Progenitor cell of endocrine pancreas (in vitro differentiated cells): ENCODE results near the gene RETREG1. TPM values are rescaled to one million over a fixed set of nuclear protein-coding genes. Genes with fewer than 3 reads are reported as not detected.

Source experiments
- DNase-seq: peaks from one replicate; pipeline ENCODE4 v3.0.0; 2021; ENCODE audit warnings: low spot score; ENCODE audit not compliant: unreplicated experiment
- H3K27ac Mint-ChIP-seq: 2 replicates; pipeline ENCODE4 v1.8.0; 2021; ENCODE audit warnings: mild to moderate bottlenecking, moderate library complexity, mixed read lengths
- H3K27me3 Mint-ChIP-seq: 2 replicates; pipeline ENCODE4 v1.8.0; 2021; ENCODE audit warnings: mixed read lengths
- H3K36me3 Mint-ChIP-seq: 2 replicates; pipeline ENCODE4 v1.8.0; 2022; ENCODE audit warnings: mixed read lengths; ENCODE audit not compliant: insufficient read depth
- H3K4me1 Mint-ChIP-seq: 2 replicates; pipeline ENCODE4 v1.8.0; 2021; ENCODE audit warnings: low read depth, mixed read lengths
- H3K4me3 Mint-ChIP-seq: 2 replicates; pipeline ENCODE4 v1.8.0; 2021; ENCODE audit warnings: low read depth, mild to moderate bottlenecking, moderate library complexity, mixed read lengths
- H3K9me3 Mint-ChIP-seq: 2 replicates; pipeline ENCODE4 v1.8.0; 2021; ENCODE audit warnings: low read depth, mixed read lengths
- total RNA-seq: library from RNA; stranded (reverse); gene quantifications from 2 replicates; pipeline ENCODE4 v1.2.1, GENCODE V29; 2021
- TF ChIP-seq, protein P1 (sequence below): fragments of 200-600 bp; sonication (generic); IDR thresholded peaks from one replicate; pipeline ENCODE4 v1.5.0; 2021; ENCODE audit warnings: antibody characterized with exemption, mild to moderate bottlenecking; ENCODE audit not compliant: unreplicated experiment

The RETREG1 gene
- total RNA-seq, 1 donor from 2014 or later = 8.0 TPM

DNA sequence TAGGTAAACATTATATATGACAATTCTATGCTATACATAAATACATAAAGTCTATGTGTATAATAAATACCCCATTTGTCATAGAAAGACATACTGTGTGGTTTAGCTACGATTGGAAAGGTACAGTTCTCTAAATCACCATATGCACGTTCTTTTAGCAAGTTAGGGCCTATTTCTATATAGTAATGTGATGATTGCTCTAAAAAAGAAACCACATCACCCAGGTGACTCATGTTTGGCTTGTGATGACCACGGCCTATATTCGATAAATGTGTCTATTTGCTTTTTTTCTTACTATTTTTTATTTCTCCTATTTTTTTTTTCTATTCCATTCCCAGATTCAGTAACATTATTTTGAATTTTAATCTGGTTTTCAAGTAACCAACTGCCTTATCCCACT lies 34.7 kb downstream of the RETREG1 start:
- peaks cover 2% of the 10 kb centered on the region for H3K9me3 Mint-ChIP-seq
- H3K27me3 Mint-ChIP-seq = peaks cover 10% of the 10 kb centered on the region
- H3K36me3 Mint-ChIP-seq = no peaks in the 10 kb centered on the region
- no peak overlapping the region for H3K4me3 Mint-ChIP-seq
- no peak for DNase-seq
- no peak overlapping the region for H3K27ac Mint-ChIP-seq
- TF ChIP-seq, protein P1, sequence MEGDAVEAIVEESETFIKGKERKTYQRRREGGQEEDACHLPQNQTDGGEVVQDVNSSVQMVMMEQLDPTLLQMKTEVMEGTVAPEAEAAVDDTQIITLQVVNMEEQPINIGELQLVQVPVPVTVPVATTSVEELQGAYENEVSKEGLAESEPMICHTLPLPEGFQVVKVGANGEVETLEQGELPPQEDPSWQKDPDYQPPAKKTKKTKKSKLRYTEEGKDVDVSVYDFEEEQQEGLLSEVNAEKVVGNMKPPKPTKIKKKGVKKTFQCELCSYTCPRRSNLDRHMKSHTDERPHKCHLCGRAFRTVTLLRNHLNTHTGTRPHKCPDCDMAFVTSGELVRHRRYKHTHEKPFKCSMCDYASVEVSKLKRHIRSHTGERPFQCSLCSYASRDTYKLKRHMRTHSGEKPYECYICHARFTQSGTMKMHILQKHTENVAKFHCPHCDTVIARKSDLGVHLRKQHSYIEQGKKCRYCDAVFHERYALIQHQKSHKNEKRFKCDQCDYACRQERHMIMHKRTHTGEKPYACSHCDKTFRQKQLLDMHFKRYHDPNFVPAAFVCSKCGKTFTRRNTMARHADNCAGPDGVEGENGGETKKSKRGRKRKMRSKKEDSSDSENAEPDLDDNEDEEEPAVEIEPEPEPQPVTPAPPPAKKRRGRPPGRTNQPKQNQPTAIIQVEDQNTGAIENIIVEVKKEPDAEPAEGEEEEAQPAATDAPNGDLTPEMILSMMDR = no peak
- peaks cover 17% of the 10 kb centered on the region for H3K4me1 Mint-ChIP-seq

DNA sequence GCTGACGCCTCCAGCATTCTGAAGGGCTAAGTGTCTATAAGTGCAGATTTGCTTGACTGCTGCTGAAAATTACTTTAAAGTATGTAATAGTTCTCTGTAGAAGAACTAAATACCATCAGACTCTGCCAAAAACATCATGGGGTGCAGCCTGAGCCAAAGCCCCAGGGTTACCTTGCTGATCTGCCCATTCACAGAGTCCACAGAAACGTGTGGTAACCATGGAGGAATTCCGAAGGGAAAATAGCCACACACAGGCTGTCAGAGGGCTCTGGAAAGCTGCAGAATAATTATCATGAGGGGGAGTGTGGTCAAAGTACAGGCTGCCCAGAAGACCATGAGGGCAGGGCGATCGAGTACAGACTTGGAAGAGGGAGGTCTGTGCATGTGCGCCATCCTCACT lies 36.4 kb downstream of the RETREG1 start:
- TF ChIP-seq, protein P1 = no peak

DNA sequence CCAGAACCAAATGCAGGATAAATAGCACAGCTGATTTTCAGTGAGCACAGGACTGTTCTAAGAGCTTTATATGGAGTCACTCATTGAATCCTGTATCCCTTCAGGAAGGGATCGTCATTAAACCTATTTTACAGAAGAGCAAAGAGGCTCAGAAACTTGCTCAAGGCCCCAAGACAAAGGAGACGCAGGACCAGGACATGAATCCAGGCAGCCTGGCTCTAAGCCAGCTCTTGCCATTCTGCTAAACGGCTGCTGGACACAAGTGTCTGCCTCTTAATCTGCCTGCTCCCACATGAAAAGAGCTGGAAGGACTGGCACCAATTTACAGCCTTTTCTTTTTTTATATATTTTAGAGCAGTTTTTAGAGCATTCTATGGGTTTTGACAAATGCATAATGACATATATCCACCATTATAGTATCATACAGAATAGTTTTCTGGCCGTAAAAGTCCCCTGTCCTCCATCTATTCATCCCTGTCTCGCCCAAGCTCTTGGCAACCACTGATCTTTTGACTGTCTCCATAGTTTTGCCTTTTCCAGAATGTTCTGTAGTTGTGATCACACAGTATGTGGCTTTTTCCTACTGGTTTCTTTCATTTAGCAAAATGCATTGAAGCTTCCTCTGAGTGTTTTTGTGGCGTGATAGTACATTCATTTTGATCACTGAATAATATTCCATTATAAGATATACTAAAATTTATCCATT lies 37.5 kb downstream of the RETREG1 start:
- DNase-seq = no peak
- Mint-ChIP-seq H3K4me1 (peaks cover 19% of the 10 kb centered on the region), H3K9me3 (no peaks in the 10 kb centered on the region), H3K27ac (no peak overlapping the region), H3K36me3 (no peaks in the 10 kb centered on the region), H3K4me3 (no peak overlapping the region), H3K27me3 (peaks cover 13% of the 10 kb centered on the region)
- TF ChIP-seq, protein P1 = no peak

More for the DNA sequence above, 36.4 kb downstream of the RETREG1 start:
- Mint-ChIP-seq H3K4me3 (no peak overlapping the region), H3K27me3 (peaks cover 10% of the 10 kb centered on the region), H3K36me3 (no peaks in the 10 kb centered on the region), H3K27ac (no peak overlapping the region), H3K9me3 (no peaks in the 10 kb centered on the region), H3K4me1 (peaks cover 17% of the 10 kb centered on the region)
- no peak for DNase-seq

DNA sequence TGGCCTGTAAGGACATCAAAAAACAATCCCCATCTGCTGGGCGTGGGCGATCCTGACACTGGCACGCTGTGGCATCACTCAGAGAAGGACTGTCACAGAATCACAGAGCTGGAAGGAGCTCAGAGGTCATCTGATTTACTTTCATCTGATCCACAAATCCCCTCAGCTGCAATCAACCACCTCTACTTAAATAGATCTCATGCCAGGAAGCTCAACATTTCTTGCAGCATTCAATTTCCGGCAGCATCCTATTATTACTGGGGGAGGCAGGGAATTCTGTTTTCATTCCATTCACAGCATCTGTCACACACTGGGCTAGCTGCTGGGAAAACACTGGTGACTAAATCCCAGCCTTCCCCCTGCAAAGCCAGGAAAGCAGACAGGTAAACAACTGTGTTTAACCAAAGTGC lies 38.3 kb downstream of the RETREG1 start:
- Mint-ChIP-seq H3K4me1 (peaks cover 24% of the 10 kb centered on the region), H3K9me3 (no peaks in the 10 kb centered on the region), H3K36me3 (no peaks in the 10 kb centered on the region), H3K4me3 (no peak overlapping the region), H3K27me3 (peaks cover 13% of the 10 kb centered on the region), H3K27ac (no peak overlapping the region)
- DNase-seq = no peak
- TF ChIP-seq, protein P1 = no peak

DNA sequence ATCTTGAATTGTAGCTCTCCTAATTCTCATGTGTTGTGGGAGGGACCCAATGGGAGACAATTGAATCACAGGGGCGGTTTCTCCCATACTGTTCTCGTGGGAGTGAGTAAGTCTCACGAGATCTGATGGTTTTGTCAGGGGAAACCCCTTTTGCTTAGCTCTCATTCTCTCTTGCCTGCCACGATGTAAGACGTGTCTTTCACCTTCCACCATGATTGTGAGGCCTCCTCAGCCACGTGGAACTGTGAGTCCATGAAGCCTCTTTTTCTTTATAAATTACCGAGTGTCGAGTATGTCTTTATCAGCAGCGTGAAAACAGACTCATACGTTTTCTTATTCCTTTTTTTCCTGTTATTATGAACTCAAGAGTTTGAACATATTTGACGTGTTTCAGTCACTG lies 39.1 kb downstream of the RETREG1 start:
- no peak for DNase-seq
- Mint-ChIP-seq H3K36me3 (no peaks in the 10 kb centered on the region), H3K4me3 (no peak overlapping the region), H3K27ac (no peak overlapping the region), H3K27me3 (peaks cover 13% of the 10 kb centered on the region), H3K4me1 (peaks cover 27% of the 10 kb centered on the region), H3K9me3 (no peaks in the 10 kb centered on the region)
- TF ChIP-seq, protein P1 = no peak
